Astrocyte of the cerebellum (primary cell): ENCODE measurements around the gene CCDC136.

ENCODE experiments used
- DNase-seq: peaks from one replicate; pipeline ENCODE4 v3.0.0-alpha.2; 2011; ENCODE audit warnings: low read depth
- H3K4me3 ChIP-seq: 2 replicates; pipeline ENCODE4 v1.5.1; 2011; ENCODE audit warnings: mild to moderate bottlenecking, low read depth, low read length, moderate library complexity
- CTCF ChIP-seq: IDR thresholded peaks from 2 replicates; pipeline ENCODE4 v1.5.1; 2012; ENCODE audit warnings: low read length, low read depth, moderate library complexity, mild to moderate bottlenecking; ENCODE audit errors: missing control alignments
- in situ Hi-C: cut with HindIII; loops from 2 replicates; pipeline ENCODE4 v1.10.0; 2017; ENCODE audit warnings: low sequenced_read_pairs

Gene CCDC136

GRCh38 chr7:128838981-128839731, 47.4 kb downstream of the CCDC136 start:
- no peak overlapping the region for H3K4me3 ChIP-seq
- DNase-seq = no peak
- in situ Hi-C loops = no loop called here
- no peak for TF ChIP-seq CTCF

GRCh38 chr7:128839751-128840177, 48.0 kb downstream of the CCDC136 start:
- TF ChIP-seq CTCF = no peak
- no peak for DNase-seq
- no peak overlapping the region for H3K4me3 ChIP-seq
- in situ Hi-C loops = no loop called here

- DNase-seq = no peak
- no peak overlapping the region for H3K4me3 ChIP-seq
- in situ Hi-C loops = no loop called here
- no peak for TF ChIP-seq CTCF
Measured at GRCh38 chr7:128840326-128841170, 48.8 kb downstream of the CCDC136 start.

GRCh38 chr7:128841171-128841690, 49.5 kb downstream of the CCDC136 start:
- no peak for TF ChIP-seq CTCF
- in situ Hi-C loops = no loop called here
- no peak for DNase-seq

GRCh38 chr7:128841921-128842673, 50.3 kb downstream of the CCDC136 start:
- DNase-seq = no peak
- H3K4me3 ChIP-seq = no peak overlapping the region
- TF ChIP-seq CTCF = peak; percentile 66
- in situ Hi-C loops = no loop called here

More at GRCh38 chr7:128841171-128841690, 49.5 kb downstream of the CCDC136 start:
- no peak overlapping the region for H3K4me3 ChIP-seq
